GM12875 (cell line): Measurements from ENCODE around the gene KCNJ2.

ENCODE experiments used
- H3K4me3 ChIP-seq: one replicate; pipeline ENCODE4 v1.5.1; 2011; ENCODE audit warnings: low read depth, low read length, control low read depth
- CTCF ChIP-seq: IDR thresholded peaks from 2 replicates; pipeline ENCODE4 v1.5.1; 2011; ENCODE audit warnings: low read depth, mild to moderate bottlenecking, control low read depth, inconsistent platforms, low read length, moderate library complexity, borderline replicate concordance; ENCODE audit not compliant: insufficient read depth

Gene KCNJ2

GRCh38 chr17:70201872-70202419, 32.6 kb downstream of the KCNJ2 start:
- no peak for TF ChIP-seq CTCF
- H3K4me3 ChIP-seq: no peak overlapping the region

GRCh38 chr17:70202840-70203239, 33.5 kb downstream of the KCNJ2 start:
- no peak for TF ChIP-seq CTCF
- no peak overlapping the region for H3K4me3 ChIP-seq

GRCh38 chr17:70204431-70204830, 35.1 kb downstream of the KCNJ2 start:
- H3K4me3 ChIP-seq: no peak overlapping the region
- no peak for TF ChIP-seq CTCF

- no peak for TF ChIP-seq CTCF
- H3K4me3 ChIP-seq: no peak overlapping the region
Measured at GRCh38 chr17:70205401-70205800, 36.1 kb downstream of the KCNJ2 start.

GRCh38 chr17:70206361-70207010, 37.2 kb downstream of the KCNJ2 start:
- TF ChIP-seq CTCF: no peak
- H3K4me3 ChIP-seq: no peak overlapping the region

GRCh38 chr17:70207184-70207583, 37.9 kb downstream of the KCNJ2 start:
- no peak for TF ChIP-seq CTCF
- H3K4me3 ChIP-seq: no peak overlapping the region

GRCh38 chr17:70208080-70208794, 38.9 kb downstream of the KCNJ2 start:
- no peak overlapping the region for H3K4me3 ChIP-seq
- no peak for TF ChIP-seq CTCF
